ENCODE data around the gene EPHB6.

Gene EPHB6

DNA sequence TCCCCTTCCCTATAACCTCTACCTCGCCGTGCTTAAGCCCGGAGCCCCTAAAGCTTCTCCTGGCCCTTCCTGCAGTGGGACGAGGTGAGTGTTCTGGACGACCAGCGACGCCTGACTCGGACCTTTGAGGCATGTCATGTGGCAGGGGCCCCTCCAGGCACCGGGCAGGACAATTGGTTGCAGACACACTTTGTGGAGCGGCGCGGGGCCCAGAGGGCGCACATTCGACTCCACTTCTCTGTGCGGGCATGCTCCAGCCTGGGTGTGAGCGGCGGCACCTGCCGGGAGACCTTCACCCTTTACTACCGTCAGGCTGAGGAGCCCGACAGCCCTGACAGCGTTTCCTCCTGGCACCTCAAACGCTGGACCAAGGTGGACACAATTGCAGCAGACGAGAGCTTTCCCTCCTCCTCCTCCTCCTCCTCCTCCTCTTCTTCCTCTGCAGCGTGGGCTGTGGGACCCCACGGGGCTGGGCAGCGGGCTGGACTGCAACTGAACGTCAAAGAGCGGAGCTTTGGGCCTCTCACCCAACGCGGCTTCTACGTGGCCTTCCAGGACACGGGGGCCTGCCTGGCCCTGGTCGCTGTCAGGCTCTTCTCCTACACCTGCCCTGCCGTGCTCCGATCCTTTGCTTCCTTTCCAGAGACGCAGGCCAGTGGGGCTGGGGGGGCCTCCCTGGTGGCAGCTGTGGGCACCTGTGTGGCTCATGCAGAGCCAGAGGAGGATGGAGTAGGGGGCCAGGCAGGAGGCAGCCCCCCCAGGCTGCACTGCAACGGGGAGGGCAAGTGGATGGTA, 9.2 kb downstream of the EPHB6 start:
- 90 to 91% methylated on average over 37 of the region's 37 CpGs for WGBS, 2 experiments
- Histone ChIP-seq H3K36me3 (ENCODE audit: control insufficient read depth, insufficient read depth, low read length) (no peaks in the 10 kb centered on the region), H3K27ac (ENCODE audit: insufficient read depth, low read depth, low read length, poor library complexity, severe bottlenecking) (no peak overlapping the region)

DNA sequence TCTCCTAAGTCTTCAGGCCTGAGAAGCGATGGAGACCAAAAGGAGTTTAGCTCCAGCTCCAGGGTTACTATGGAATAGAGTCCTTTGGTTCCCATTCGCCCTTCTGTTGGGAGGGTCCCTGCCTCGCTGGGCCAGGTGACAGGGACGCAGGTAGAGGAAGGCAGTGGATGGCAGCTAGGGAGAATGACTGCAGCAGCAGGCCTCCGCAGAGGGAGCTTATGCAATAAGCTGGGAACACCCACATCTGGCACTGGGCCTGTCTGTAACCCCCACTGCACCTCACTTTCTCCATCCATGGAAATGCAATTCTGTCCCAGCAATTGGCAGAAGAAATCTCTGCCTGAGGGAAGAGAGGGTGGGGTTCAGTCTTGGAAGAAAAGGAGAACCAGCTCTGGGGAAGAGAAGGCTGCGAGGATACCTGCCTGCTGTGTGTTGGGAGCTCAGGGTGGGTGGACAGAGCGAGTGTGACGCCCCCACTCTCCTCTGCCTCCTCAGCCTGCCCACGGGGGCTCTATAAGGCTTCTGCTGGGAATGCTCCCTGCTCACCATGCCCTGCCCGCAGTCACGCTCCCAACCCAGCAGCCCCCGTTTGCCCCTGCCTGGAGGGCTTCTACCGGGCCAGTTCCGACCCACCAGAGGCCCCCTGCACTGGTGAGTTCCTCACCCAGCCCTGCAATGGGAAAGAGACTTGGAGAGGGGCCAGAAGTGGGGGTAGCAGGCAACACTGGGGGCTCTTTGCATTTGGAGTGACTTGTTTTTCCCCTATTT, 10.3 kb downstream of the EPHB6 start:
- H3K36me3 ChIP-seq (ENCODE audit: control insufficient read depth, insufficient read depth, low read length): no peaks in the 10 kb centered on the region
- 92 to 94% methylated on average over 14 of the region's 14 CpGs for WGBS, 2 experiments

More for the DNA sequence above, 9.2 kb downstream of the EPHB6 start:
- no peak overlapping the region for H3K4me3 ChIP-seq (ENCODE audit: insufficient read depth, low read depth, low read length)
- no peaks in the 10 kb centered on the region for H3K27me3 ChIP-seq (ENCODE audit: control insufficient read depth, insufficient read depth, low read length, poor library complexity, severe bottlenecking)
- H3K4me1 ChIP-seq (ENCODE audit: control insufficient read depth, insufficient read depth, low read length): peaks cover 4% of the 10 kb centered on the region
- H3K9me3 ChIP-seq (ENCODE audit: control insufficient read depth, low read length): no peaks in the 10 kb centered on the region

DNA sequence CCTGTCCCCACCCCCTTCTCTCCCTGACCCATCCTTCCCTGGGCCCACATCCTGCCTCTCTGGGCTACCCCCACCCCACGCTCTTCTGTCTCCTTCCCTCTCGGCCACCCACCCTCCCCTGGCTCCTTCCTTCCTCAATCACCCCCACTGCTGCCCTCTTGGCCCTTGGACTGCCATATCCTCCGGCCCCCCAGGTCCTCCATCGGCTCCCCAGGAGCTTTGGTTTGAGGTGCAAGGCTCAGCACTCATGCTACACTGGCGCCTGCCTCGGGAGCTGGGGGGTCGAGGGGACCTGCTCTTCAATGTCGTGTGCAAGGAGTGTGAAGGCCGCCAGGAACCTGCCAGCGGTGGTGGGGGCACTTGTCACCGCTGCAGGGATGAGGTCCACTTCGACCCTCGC, 10.9 kb downstream of the EPHB6 start:
- WGBS, 2 experiments: 86 to 92% methylated on average over 13 of the region's 13 CpGs
- Histone ChIP-seq H3K4me3 (ENCODE audit: insufficient read depth, low read depth, low read length) (no peak overlapping the region), H3K27me3 (ENCODE audit: control insufficient read depth, insufficient read depth, low read length, poor library complexity, severe bottlenecking) (no peaks in the 10 kb centered on the region), H3K9me3 (ENCODE audit: control insufficient read depth, low read length) (no peaks in the 10 kb centered on the region), H3K27ac (ENCODE audit: insufficient read depth, low read depth, low read length, poor library complexity, severe bottlenecking) (no peak overlapping the region), H3K4me1 (ENCODE audit: control insufficient read depth, insufficient read depth, low read length) (peaks cover 4% of the 10 kb centered on the region), H3K36me3 (ENCODE audit: control insufficient read depth, insufficient read depth, low read length) (no peaks in the 10 kb centered on the region)

More for the DNA sequence above, 10.3 kb downstream of the EPHB6 start:
- no peak overlapping the region for H3K27ac ChIP-seq (ENCODE audit: insufficient read depth, low read depth, low read length, poor library complexity, severe bottlenecking)
- no peak overlapping the region for H3K4me3 ChIP-seq (ENCODE audit: insufficient read depth, low read depth, low read length)
- H3K27me3 ChIP-seq (ENCODE audit: control insufficient read depth, insufficient read depth, low read length, poor library complexity, severe bottlenecking): no peaks in the 10 kb centered on the region
- peaks cover 4% of the 10 kb centered on the region for H3K4me1 ChIP-seq (ENCODE audit: control insufficient read depth, insufficient read depth, low read length)
- no peaks in the 10 kb centered on the region for H3K9me3 ChIP-seq (ENCODE audit: control insufficient read depth, low read length)

DNA sequence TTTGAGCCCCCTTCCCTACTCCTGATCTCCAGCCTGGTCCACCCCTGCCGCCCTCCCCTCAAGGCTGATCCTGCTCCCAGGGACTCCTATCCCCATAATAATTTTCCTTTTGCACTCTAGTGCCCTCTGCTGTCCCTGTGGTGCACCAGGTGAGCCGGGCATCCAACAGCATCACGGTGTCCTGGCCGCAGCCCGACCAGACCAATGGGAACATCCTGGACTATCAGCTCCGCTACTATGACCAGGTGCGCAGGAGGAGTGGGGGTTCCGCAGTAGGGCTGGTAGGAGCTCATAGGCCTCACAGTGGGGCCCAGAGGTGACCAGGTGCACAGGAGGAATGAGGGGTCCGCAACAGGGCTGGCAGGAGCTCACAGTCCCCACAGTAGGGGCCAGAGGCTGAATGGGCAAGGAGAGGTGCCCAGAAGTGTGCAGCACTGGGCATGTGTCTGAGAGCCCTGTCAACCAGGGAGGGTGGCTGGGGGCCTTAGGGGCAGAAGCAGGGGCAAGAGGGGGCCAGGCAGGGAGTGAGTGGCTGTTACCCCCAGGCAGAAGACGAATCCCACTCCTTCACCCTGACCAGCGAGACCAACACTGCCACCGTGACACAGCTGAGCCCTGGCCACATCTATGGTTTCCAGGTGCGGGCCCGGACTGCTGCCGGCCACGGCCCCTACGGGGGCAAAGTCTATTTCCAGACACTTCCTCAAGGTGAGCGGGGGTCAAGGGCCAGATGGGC, 11.7 kb downstream of the EPHB6 start:
- WGBS, 2 experiments: 80 to 81% methylated on average over 18 of the region's 18 CpGs
- no peak overlapping the region for H3K27ac ChIP-seq (ENCODE audit: insufficient read depth, low read depth, low read length, poor library complexity, severe bottlenecking)
- no peaks in the 10 kb centered on the region for H3K27me3 ChIP-seq (ENCODE audit: control insufficient read depth, insufficient read depth, low read length, poor library complexity, severe bottlenecking)
- no peaks in the 10 kb centered on the region for H3K36me3 ChIP-seq (ENCODE audit: control insufficient read depth, insufficient read depth, low read length)
- no peaks in the 10 kb centered on the region for H3K9me3 ChIP-seq (ENCODE audit: control insufficient read depth, low read length)
- H3K4me1 ChIP-seq (ENCODE audit: control insufficient read depth, insufficient read depth, low read length): peaks cover 4% of the 10 kb centered on the region
- no peak overlapping the region for H3K4me3 ChIP-seq (ENCODE audit: insufficient read depth, low read depth, low read length)

DNA sequence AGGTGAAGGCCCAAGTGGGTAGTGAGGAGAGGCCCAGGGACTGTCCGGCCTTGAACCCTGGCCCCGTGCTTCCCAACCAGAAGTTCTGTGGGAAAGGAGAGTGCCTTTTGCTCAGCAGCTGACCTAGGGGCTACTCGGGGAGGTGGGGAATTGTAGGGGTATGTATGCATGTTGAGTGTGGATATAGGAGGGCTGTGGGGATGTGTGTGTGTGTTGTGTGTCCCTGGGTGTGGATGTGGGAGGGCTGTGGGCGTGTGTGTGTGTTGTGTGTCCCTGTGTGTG, 12.2 kb downstream of the EPHB6 start:
- no peaks in the 10 kb centered on the region for H3K27me3 ChIP-seq (ENCODE audit: control insufficient read depth, insufficient read depth, low read length, poor library complexity, severe bottlenecking)
- H3K4me3 ChIP-seq (ENCODE audit: insufficient read depth, low read depth, low read length): no peak overlapping the region
- no peaks in the 10 kb centered on the region for H3K9me3 ChIP-seq (ENCODE audit: control insufficient read depth, low read length)
- H3K36me3 ChIP-seq (ENCODE audit: control insufficient read depth, insufficient read depth, low read length): no peaks in the 10 kb centered on the region
- WGBS, 2 experiments: 84 to 86% methylated on average over 4 of the region's 4 CpGs
- H3K4me1 ChIP-seq (ENCODE audit: control insufficient read depth, insufficient read depth, low read length): peaks cover 4% of the 10 kb centered on the region
- H3K27ac ChIP-seq (ENCODE audit: insufficient read depth, low read depth, low read length, poor library complexity, severe bottlenecking): no peak overlapping the region

DNA sequence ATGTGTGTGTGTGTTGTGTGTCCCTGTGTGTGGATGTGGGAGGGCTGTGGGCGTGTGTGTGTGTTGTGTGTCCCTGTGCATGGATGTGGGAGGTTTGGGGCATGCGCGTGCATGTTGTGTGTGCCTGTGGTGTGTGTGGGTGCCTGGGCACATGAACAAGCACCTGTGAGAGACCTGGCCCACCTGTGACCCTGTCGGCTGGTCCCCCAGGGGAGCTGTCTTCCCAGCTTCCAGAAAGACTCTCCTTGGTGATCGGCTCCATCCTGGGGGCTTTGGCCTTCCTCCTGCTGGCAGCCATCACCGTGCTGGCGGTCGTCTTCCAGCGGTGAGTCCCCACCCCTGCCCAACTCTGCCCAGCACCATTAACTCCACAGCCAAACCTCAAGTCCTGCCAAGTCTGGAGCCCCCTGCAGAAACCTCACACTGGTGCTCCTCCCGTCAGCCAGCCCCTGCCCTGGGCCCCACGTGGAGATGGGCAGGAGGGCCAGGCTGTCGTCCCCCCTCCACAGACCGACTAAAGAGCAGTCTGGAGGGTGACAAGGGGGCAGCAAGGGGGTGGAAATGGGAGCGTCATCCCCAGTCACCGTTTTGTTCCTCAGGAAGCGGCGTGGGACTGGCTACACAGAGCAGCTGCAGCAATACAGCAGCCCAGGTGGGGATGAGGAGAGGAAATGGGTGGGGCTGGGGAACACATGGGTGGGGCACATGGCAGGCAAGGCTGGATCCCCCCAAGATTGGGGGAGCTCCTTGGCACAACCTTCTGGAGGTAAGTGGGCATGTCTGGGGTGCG, 12.7 kb downstream of the EPHB6 start:
- WGBS, 2 experiments: 89 to 90% methylated on average over 18 of the region's 18 CpGs

DNA sequence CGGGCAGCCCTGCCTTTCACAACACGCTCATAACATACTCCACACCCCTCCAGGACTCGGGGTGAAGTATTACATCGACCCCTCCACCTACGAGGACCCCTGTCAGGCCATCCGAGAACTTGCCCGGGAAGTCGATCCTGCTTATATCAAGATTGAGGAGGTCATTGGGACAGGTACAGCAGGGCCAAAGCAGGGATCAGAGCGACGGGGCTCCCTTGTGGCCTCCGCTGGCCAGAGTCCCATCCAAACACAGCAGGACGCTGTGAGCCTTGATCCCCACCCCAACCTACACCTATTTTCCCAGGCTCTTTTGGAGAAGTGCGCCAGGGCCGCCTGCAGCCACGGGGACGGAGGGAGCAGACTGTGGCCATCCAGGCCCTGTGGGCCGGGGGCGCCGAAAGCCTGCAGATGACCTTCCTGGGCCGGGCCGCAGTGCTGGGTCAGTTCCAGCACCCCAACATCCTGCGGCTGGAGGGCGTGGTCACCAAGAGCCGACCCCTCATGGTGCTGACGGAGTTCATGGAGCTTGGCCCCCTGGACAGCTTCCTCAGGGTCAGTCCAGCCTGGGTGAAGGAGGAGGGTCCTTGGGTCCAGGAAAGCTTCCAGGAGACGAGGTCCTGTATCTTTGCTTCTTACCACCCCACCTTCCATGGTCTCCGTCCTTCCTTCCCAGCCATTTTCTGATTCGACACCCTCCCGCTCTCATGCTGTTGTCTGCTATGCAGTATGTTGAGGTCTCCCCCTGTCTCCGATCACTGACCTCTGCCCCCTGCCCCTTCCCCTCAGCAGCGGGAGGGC, 13.5 kb downstream of the EPHB6 start:
- Histone ChIP-seq H3K4me1 (ENCODE audit: control insufficient read depth, insufficient read depth, low read length) (no peaks in the 10 kb centered on the region), H3K36me3 (ENCODE audit: control insufficient read depth, insufficient read depth, low read length) (no peaks in the 10 kb centered on the region), H3K4me3 (ENCODE audit: insufficient read depth, low read depth, low read length) (no peak overlapping the region), H3K9me3 (ENCODE audit: control insufficient read depth, low read length) (no peaks in the 10 kb centered on the region), H3K27me3 (ENCODE audit: control insufficient read depth, insufficient read depth, low read length, poor library complexity, severe bottlenecking) (no peaks in the 10 kb centered on the region), H3K27ac (ENCODE audit: insufficient read depth, low read depth, low read length, poor library complexity, severe bottlenecking) (no peak overlapping the region)
- 92 to 93% methylated on average over 30 of the region's 31 CpGs for WGBS, 2 experiments

More for the DNA sequence above, 12.7 kb downstream of the EPHB6 start:
- H3K4me1 ChIP-seq (ENCODE audit: control insufficient read depth, insufficient read depth, low read length): peaks cover under 1% of the 10 kb centered on the region
- H3K4me3 ChIP-seq (ENCODE audit: insufficient read depth, low read depth, low read length): no peak overlapping the region
- no peak overlapping the region for H3K27ac ChIP-seq (ENCODE audit: insufficient read depth, low read depth, low read length, poor library complexity, severe bottlenecking)
- H3K27me3 ChIP-seq (ENCODE audit: control insufficient read depth, insufficient read depth, low read length, poor library complexity, severe bottlenecking): no peaks in the 10 kb centered on the region
- H3K36me3 ChIP-seq (ENCODE audit: control insufficient read depth, insufficient read depth, low read length): no peaks in the 10 kb centered on the region
- H3K9me3 ChIP-seq (ENCODE audit: control insufficient read depth, low read length): no peaks in the 10 kb centered on the region

DNA sequence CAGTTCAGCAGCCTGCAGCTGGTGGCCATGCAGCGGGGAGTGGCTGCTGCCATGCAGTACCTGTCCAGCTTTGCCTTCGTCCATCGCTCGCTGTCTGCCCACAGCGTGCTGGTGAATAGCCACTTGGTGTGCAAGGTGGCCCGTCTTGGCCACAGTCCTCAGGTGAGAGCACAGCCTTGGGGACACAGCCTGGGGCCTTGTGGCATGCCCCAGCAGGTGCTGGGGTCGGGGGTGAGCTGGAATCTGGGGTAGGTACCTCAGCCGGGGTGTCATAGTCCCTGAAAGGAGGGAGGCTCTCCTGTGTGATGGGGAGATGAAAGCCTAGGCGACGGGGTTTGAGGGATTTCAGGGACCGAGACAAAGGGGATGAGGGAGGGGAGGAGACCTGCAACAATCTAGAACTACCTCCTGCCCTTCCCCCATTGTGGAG, 14.1 kb downstream of the EPHB6 start:
- H3K4me3 ChIP-seq (ENCODE audit: insufficient read depth, low read depth, low read length): no peak overlapping the region
- H3K9me3 ChIP-seq (ENCODE audit: control insufficient read depth, low read length): no peaks in the 10 kb centered on the region
- H3K36me3 ChIP-seq (ENCODE audit: control insufficient read depth, insufficient read depth, low read length): no peaks in the 10 kb centered on the region
- H3K27ac ChIP-seq (ENCODE audit: insufficient read depth, low read depth, low read length, poor library complexity, severe bottlenecking): no peak overlapping the region
- WGBS, 2 experiments: 90 to 94% methylated on average over 11 of the region's 11 CpGs
- H3K27me3 ChIP-seq (ENCODE audit: control insufficient read depth, insufficient read depth, low read length, poor library complexity, severe bottlenecking): no peaks in the 10 kb centered on the region
- H3K4me1 ChIP-seq (ENCODE audit: control insufficient read depth, insufficient read depth, low read length): no peaks in the 10 kb centered on the region

DNA sequence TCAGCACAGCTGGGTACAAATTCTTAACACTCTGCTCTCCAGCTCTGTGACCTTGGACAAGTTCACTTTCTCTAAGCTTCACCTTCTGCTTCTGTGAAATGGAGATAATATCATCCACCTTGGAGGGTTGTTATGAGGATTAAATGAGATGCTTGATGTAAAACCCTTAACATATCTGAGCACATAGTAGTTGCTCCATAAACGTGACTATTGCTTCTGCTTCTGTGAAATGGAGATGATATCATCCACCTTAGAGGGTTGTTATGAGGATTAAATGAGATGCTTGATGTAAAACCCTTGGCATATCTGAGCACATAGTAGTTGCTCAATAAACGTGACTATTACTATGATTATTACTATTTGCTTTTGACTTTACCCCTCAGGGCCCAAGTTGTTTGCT, 14.6 kb downstream of the EPHB6 start:
- no peaks in the 10 kb centered on the region for H3K9me3 ChIP-seq (ENCODE audit: control insufficient read depth, low read length)
- H3K4me3 ChIP-seq (ENCODE audit: insufficient read depth, low read depth, low read length): no peak overlapping the region
- no peak overlapping the region for H3K27ac ChIP-seq (ENCODE audit: insufficient read depth, low read depth, low read length, poor library complexity, severe bottlenecking)
- H3K27me3 ChIP-seq (ENCODE audit: control insufficient read depth, insufficient read depth, low read length, poor library complexity, severe bottlenecking): no peaks in the 10 kb centered on the region
- no peaks in the 10 kb centered on the region for H3K36me3 ChIP-seq (ENCODE audit: control insufficient read depth, insufficient read depth, low read length)
- 94% methylated on average over 1 to 2 of the region's 2 CpGs for WGBS, 2 experiments
- no peaks in the 10 kb centered on the region for H3K4me1 ChIP-seq (ENCODE audit: control insufficient read depth, insufficient read depth, low read length)

Measured in ectodermal cell (in vitro differentiated cells).